Endothelial cell of umbilical vein (primary cell): ENCODE data around the gene KANK4. TPM values are rescaled to one million over a fixed set of nuclear protein-coding genes. Genes with fewer than 3 reads are reported as not detected.

Experiments
- BruUV-seq: library from RNA; stranded (reverse); fragments of 400-500 nt; replicated peaks from 2 replicates; lab custom pipeline; 2021; lab: Mats Ljungman, UMichigan
- CTCF ChIA-PET: fragments of 300-600, 350-600 bp; sonication (Branson Sonifier 250); formaldehyde crosslinking; loops from one replicate; lab custom pipeline; 2021; ENCODE audit warnings: antibody characterized with exemption, inconsistent platforms; lab: Charles Lee
- POLR2A ChIA-PET: fragments of 300-600, 350-600 bp; sonication (Branson Sonifier 250); formaldehyde crosslinking; loops from one replicate; lab custom pipeline; 2021; ENCODE audit warnings: antibody characterized with exemption, inconsistent platforms; lab: Charles Lee
- DNase-seq: peaks from one replicate; pipeline ENCODE4 v3.0.0-alpha.2; 2011; ENCODE audit warnings: low read depth, low spot score
- FAIRE-seq: peaks from 2 replicates; lab custom pipeline; 2011; peaks lifted over from hg19 to GRCh38; lab: Jason Lieb, UNC
- H2AFZ ChIP-seq: 2 replicates; pipeline ENCODE4 v1.6.0; 2012; ENCODE audit warnings: low read depth, low read length, control low read depth, inconsistent platforms
- H3K27ac ChIP-seq: 2 replicates; pipeline ENCODE4 v1.5.1; 2011; ENCODE audit warnings: low read depth, mild to moderate bottlenecking, control low read depth, low read length, moderate library complexity; ENCODE audit not compliant: insufficient read depth
- H3K27me3 ChIP-seq, 2 experiments: 2 replicates each; pipeline versions ENCODE4 v1.6.0 to v1.6.1; 2011; ENCODE audit warnings: low read length in 2 of 2, mixed read lengths in 1 of 2; ENCODE audit not compliant: control insufficient read depth in 2 of 2, insufficient read depth in 2 of 2
- H3K36me3 ChIP-seq, 2 experiments: 2 replicates in 1 of 2; 3 replicates in 1 of 2; pipeline ENCODE4 v1.5.1; 2011; ENCODE audit warnings: low read length in 2 of 2, mild to moderate bottlenecking in 1 of 2, moderate library complexity in 1 of 2; ENCODE audit not compliant: control insufficient read depth in 2 of 2, insufficient read depth in 2 of 2; ENCODE audit errors: extremely low read depth in 1 of 2
- H3K4me1 ChIP-seq: 3 replicates; pipeline ENCODE4 v1.5.1; 2011; ENCODE audit warnings: mild to moderate bottlenecking, low read length; ENCODE audit not compliant: control insufficient read depth, insufficient read depth; ENCODE audit errors: extremely low read depth
- H3K4me2 ChIP-seq: 2 replicates; pipeline ENCODE4 v1.6.1; 2011; ENCODE audit warnings: low read length, control low read depth, mixed read lengths; ENCODE audit not compliant: insufficient read depth
- H3K4me3 ChIP-seq, 3 experiments: fragments of 200-600 bp in 1 of 3; sonication (generic), shearing (Covaris generic) in 1 of 3; replicated peaks in 1 of 3; 2 replicates each; pipeline ENCODE4 v1.5.1; 2011 to 2016; ENCODE audit warnings: control low read depth in 3 of 3, low read length in 3 of 3, mild to moderate bottlenecking in 2 of 3, inconsistent platforms in 1 of 3, low read depth in 1 of 3, moderate library complexity in 1 of 3; ENCODE audit not compliant: insufficient read depth in 1 of 3
- H3K79me2 ChIP-seq: 2 replicates; pipeline ENCODE4 v1.6.0; 2012; ENCODE audit warnings: low read length, inconsistent platforms; ENCODE audit not compliant: control insufficient read depth, insufficient read depth
- H3K9ac ChIP-seq: replicated peaks from 2 replicates; pipeline ENCODE3; 2011; ENCODE audit warnings: low read length, control low read depth; ENCODE audit not compliant: insufficient read depth; ENCODE audit errors: extremely low read depth
- H3K9me1 ChIP-seq: replicated peaks from 3 replicates; pipeline ENCODE4 v1.6.0; 2011; ENCODE audit warnings: mild to moderate bottlenecking, low read length; ENCODE audit not compliant: control insufficient read depth, insufficient read depth; ENCODE audit errors: extremely low read depth
- H3K9me3 ChIP-seq: replicated peaks from 2 replicates; pipeline ENCODE4 v1.5.1; 2012; ENCODE audit warnings: low read length, inconsistent platforms; ENCODE audit not compliant: control insufficient read depth, insufficient read depth
- H4K20me1 ChIP-seq: replicated peaks from 2 replicates; pipeline ENCODE3; 2011; ENCODE audit warnings: mild to moderate bottlenecking, low read length; ENCODE audit not compliant: control insufficient read depth, insufficient read depth; ENCODE audit errors: extremely low read depth
- EZH2 ChIP-seq: IDR thresholded peaks from 2 replicates; pipeline ENCODE4 v1.6.1; 2012; ENCODE audit warnings: borderline replicate concordance, low read depth, mild to moderate bottlenecking, moderate library complexity, low read length, inconsistent platforms; ENCODE audit not compliant: severe bottlenecking
- FOS ChIP-seq: IDR thresholded peaks from 2 replicates; pipeline ENCODE4 v1.6.1; 2011; ENCODE audit warnings: mild to moderate bottlenecking, low read length, moderate library complexity, borderline replicate concordance; ENCODE audit not compliant: insufficient read depth
- GATA2 ChIP-seq: IDR thresholded peaks from 2 replicates; pipeline ENCODE4 v1.7.0; 2011; ENCODE audit warnings: low read depth, mild to moderate bottlenecking, moderate library complexity, mixed read lengths, low read length; ENCODE audit not compliant: insufficient read length, insufficient read depth
- JUN ChIP-seq: IDR thresholded peaks from 2 replicates; pipeline ENCODE4 v1.6.1; 2011; ENCODE audit warnings: borderline replicate concordance, low read depth; ENCODE audit not compliant: insufficient read length, insufficient read depth
- MYC ChIP-seq: IDR thresholded peaks from one replicate; pipeline ENCODE4 v1.6.1; 2011; ENCODE audit warnings: mild to moderate bottlenecking, low read depth, low read length
- POLR2A ChIP-seq: IDR thresholded peaks from 2 replicates; pipeline ENCODE4 v1.6.1; 2012; ENCODE audit warnings: low read depth, mild to moderate bottlenecking, control low read depth, low read length
- POLR2AphosphoS5 ChIP-seq: IDR thresholded peaks from 2 replicates; pipeline ENCODE4 v1.6.1; 2012; ENCODE audit warnings: low read depth, mild to moderate bottlenecking, control low read depth, low read length, moderate library complexity; ENCODE audit not compliant: insufficient read depth
- dilution Hi-C: fragments of 300-500 bp; cut with MboI; formaldehyde crosslinking; loops from one replicate; pipeline ENCODE4 v1.15.0; 2019; ENCODE audit warnings: low sequenced_read_pairs; ENCODE audit not compliant: extremely low pct_ligation_motif_present
- intact Hi-C: fragments of 100-400 bp; cut with micrococcal nuclease; formaldehyde crosslinking; loops from one replicate; pipeline ENCODE4 v1.10.0; 2022
- polyA plus RNA-seq, 4 experiments: library from polyadenylated mRNA; depleted of rRNA in 3 of 4; stranded (reverse) in 3 of 4; unstranded in 1 of 4; fragments of >200 nt; gene quantifications; 2 replicates each; pipeline versions ENCODE4 v1.2.1 to v1.2.3, GENCODE V29; 2011 to 2012; ENCODE audit warnings: missing spikeins in 1 of 4
- total RNA-seq: library from RNA; stranded (reverse); gene quantifications from 2 replicates; pipeline ENCODE4 v1.2.3, GENCODE V29; 2021
- TF ChIP-seq, protein P1 (sequence below), 2 donors: IDR thresholded peaks; 1 replicate in 1 of 2; 2 replicates in 1 of 2; pipeline ENCODE4 v1.5.1; 2011; ENCODE audit warnings: low read length in 2 of 2, mild to moderate bottlenecking in 2 of 2, moderate library complexity in 2 of 2, control low read depth in 1 of 2, inconsistent platforms in 1 of 2, low read depth in 1 of 2; ENCODE audit not compliant: insufficient read depth in 1 of 2; ENCODE audit errors: extremely low read depth in 1 of 2
- TF ChIP-seq, protein P2 (sequence below): IDR thresholded peaks from 2 replicates; pipeline ENCODE4 v1.6.1; 2011; ENCODE audit not compliant: insufficient read depth, insufficient read length

KANK4 gene
- total and polyA plus RNA-seq, 2 donors (not counting 3 experiments of a cell fraction or from before 2014, with no cell fraction given), result not detected

DNA sequence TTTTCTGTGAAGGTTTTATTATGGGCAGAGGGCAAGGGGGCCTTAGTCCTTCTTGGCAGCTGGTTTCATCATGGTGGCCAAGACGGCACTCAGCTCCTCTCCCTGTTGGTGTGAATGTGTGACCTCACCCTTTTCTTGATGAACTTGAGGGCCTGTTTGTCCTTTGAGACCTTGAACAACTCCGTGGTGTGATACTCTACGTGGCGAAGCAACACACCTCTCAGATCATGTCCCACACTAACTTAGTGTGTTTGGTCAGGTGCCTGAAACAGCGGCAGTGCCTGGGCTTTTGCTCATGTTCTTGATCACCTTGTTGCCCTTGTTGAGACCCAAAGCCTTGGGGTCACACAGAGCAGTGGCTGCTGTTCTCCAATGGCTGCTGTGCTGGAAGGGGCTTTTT lies 111.1 kb downstream of the KANK4 start:
- intact Hi-C loops (no loop called here), dilution Hi-C loops (no loop called here)
- FAIRE-seq (no peak), DNase-seq (no peak)
- no peaks in the 10 kb centered on the region for H3K4me1 ChIP-seq
- H3K36me3 ChIP-seq, result no peaks in the 10 kb centered on the region
- no peaks in the 10 kb centered on the region for H3K9me1 ChIP-seq
- H3K9ac ChIP-seq, result no peak overlapping the region
- no peaks in the 10 kb centered on the region for H3K27me3 ChIP-seq
- ChIA-PET CTCF (no interaction called here), POLR2A (no interaction called here)
- no peak overlapping the region for H3K4me3 ChIP-seq
- H2AFZ ChIP-seq, result no peak overlapping the region
- no peaks in the 10 kb centered on the region for H3K9me3 ChIP-seq
- no peak overlapping the region for H3K4me2 ChIP-seq
- no peaks in the 10 kb centered on the region for H3K79me2 ChIP-seq
- no peaks in the 10 kb centered on the region for H4K20me1 ChIP-seq
- H3K27ac ChIP-seq, result no peak overlapping the region
- TF ChIP-seq, protein P1, sequence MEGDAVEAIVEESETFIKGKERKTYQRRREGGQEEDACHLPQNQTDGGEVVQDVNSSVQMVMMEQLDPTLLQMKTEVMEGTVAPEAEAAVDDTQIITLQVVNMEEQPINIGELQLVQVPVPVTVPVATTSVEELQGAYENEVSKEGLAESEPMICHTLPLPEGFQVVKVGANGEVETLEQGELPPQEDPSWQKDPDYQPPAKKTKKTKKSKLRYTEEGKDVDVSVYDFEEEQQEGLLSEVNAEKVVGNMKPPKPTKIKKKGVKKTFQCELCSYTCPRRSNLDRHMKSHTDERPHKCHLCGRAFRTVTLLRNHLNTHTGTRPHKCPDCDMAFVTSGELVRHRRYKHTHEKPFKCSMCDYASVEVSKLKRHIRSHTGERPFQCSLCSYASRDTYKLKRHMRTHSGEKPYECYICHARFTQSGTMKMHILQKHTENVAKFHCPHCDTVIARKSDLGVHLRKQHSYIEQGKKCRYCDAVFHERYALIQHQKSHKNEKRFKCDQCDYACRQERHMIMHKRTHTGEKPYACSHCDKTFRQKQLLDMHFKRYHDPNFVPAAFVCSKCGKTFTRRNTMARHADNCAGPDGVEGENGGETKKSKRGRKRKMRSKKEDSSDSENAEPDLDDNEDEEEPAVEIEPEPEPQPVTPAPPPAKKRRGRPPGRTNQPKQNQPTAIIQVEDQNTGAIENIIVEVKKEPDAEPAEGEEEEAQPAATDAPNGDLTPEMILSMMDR (IDR thresholded peaks at IDR 0.05; ENCODE audit: extremely low read depth in 1 of 2, insufficient read depth in 1 of 2, low read depth in 1 of 2, low read length in 2 of 2), result no peak
- TF ChIP-seq POLR2A (no peak), POLR2AphosphoS5 (no peak), JUN (no peak), FOS (no peak)
- no TSS peak for BruUV-seq

DNA sequence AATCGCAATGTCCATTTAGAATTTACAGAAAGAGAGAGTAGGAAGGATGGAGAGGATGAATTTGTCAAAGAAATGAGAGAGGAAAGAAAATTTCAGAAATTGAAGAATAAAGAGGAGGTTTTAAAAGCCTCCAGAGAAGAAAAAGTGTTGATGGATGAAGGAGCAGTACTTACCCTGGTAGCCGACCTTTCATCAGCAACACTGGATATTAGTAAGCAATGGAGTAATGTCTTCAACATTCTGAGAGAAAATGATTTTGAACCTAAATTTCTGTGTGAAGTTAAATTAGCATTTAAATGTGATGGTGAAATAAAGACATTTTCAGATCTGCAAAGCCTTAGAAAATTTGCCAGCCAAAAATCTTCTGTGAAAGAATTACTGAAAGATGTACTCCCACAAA lies 112.0 kb downstream of the KANK4 start:
- intact Hi-C loops (no loop called here), dilution Hi-C loops (no loop called here)
- no peaks in the 10 kb centered on the region for H3K79me2 ChIP-seq
- BruUV-seq, result no TSS peak
- no peaks in the 10 kb centered on the region for H4K20me1 ChIP-seq
- H3K9me1 ChIP-seq, result no peaks in the 10 kb centered on the region
- H3K4me3 ChIP-seq, result no peak overlapping the region
- H2AFZ ChIP-seq, result no peak overlapping the region
- FAIRE-seq (no peak), DNase-seq (no peak)
- H3K4me1 ChIP-seq, result no peaks in the 10 kb centered on the region
- H3K27ac ChIP-seq, result no peak overlapping the region
- no peaks in the 10 kb centered on the region for H3K36me3 ChIP-seq
- ChIA-PET CTCF (no interaction called here), POLR2A (no interaction called here)
- H3K4me2 ChIP-seq, result no peak overlapping the region
- H3K27me3 ChIP-seq, result no peaks in the 10 kb centered on the region
- no peak overlapping the region for H3K9ac ChIP-seq
- no peaks in the 10 kb centered on the region for H3K9me3 ChIP-seq
- TF ChIP-seq EZH2, result no peak
- TF ChIP-seq POLR2AphosphoS5, result no peak
- no peak for TF ChIP-seq GATA2
- TF ChIP-seq FOS, result no peak
- no peak for TF ChIP-seq MYC
- no peak for TF ChIP-seq POLR2A
- no peak for TF ChIP-seq JUN
- TF ChIP-seq, protein P2, sequence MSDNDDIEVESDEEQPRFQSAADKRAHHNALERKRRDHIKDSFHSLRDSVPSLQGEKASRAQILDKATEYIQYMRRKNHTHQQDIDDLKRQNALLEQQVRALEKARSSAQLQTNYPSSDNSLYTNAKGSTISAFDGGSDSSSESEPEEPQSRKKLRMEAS, result no peak
- TF ChIP-seq, protein P1 (IDR thresholded peaks at IDR 0.05; ENCODE audit: extremely low read depth in 1 of 2, insufficient read depth in 1 of 2, low read depth in 1 of 2, low read length in 2 of 2), result no peak
